NCI-H446 treated with DMSO at 0.1 percent for 48 hours (cell line): ENCODE results near the gene CD164.
A peak's percentile ranks its signal among the peaks of the same experiment; 100 is the strongest.
"Not testable (repeated sequence)": the region's sequence is repeated elsewhere in the genome, so short reads cannot be mapped to it uniquely, and the experiment has no call there.

ENCODE experiments used
- DNase-seq: peaks from one replicate; lab custom pipeline; 2025; lab: John Stamatoyannopoulos, UW

CD164 gene

GRCh38 chr6:109342911-109343310, 39.4 kb downstream of the CD164 start:
- no peak for DNase-seq

GRCh38 chr6:109342506-109342905, 39.8 kb downstream of the CD164 start:
- no peak for DNase-seq

- DNase-seq: no peak
These were observed 41.5 kb downstream of the CD164 start for GRCh38 chr6:109340811-109341210.

- DNase-seq: no peak
These were observed 42.2 kb downstream of the CD164 start for GRCh38 chr6:109339906-109340678.

GRCh38 chr6:109336221-109336961, 45.9 kb downstream of the CD164 start:
- DNase-seq: no peak

- DNase-seq: not testable (repeated sequence)
These were observed 48.4 kb downstream of the CD164 start for GRCh38 chr6:109333870-109334269.

GRCh38 chr6:109332748-109333147, 49.5 kb downstream of the CD164 start:
- DNase-seq: no peak

GRCh38 chr6:109331081-109331480, 51.2 kb downstream of the CD164 start:
- no peak for DNase-seq

- no peak for DNase-seq
These were observed 52.0 kb downstream of the CD164 start for GRCh38 chr6:109330263-109330662.

GRCh38 chr6:109328629-109329028, 53.6 kb downstream of the CD164 start:
- no peak for DNase-seq

GRCh38 chr6:109327959-109328358, 54.3 kb downstream of the CD164 start:
- DNase-seq: no peak

GRCh38 chr6:109327491-109327890, 54.8 kb downstream of the CD164 start:
- no peak for DNase-seq

GRCh38 chr6:109326351-109326750, 55.9 kb downstream of the CD164 start:
- no peak for DNase-seq

- DNase-seq: no peak
These were observed 56.9 kb downstream of the CD164 start for GRCh38 chr6:109325400-109325801.

GRCh38 chr6:109323241-109323640, 59.0 kb downstream of the CD164 start:
- peak; percentile 14 for DNase-seq

GRCh38 chr6:109322825-109323224, 59.4 kb downstream of the CD164 start:
- DNase-seq: no peak

- DNase-seq: no peak
These were observed 60.5 kb downstream of the CD164 start for GRCh38 chr6:109321752-109322151.

- no peak for DNase-seq
These were observed 62.2 kb downstream of the CD164 start for GRCh38 chr6:109320072-109320471.

GRCh38 chr6:109318328-109318876, 63.9 kb downstream of the CD164 start:
- DNase-seq: no peak

GRCh38 chr6:109316909-109317308, 65.4 kb downstream of the CD164 start:
- DNase-seq: no peak
